H1 (cell line): ENCODE results near the gene CHST8. TPM values are rescaled to one million over a fixed set of nuclear protein-coding genes. Genes with fewer than 3 reads are reported as not detected.
A peak's percentile ranks its signal among the peaks of the same experiment; 100 is the strongest.

ENCODE experiments used
- CTCF ChIA-PET: fragments of 300-600 bp; sonication (Branson Sonifier 250); formaldehyde crosslinking; loops from one replicate; lab custom pipeline; 2021; ENCODE audit not compliant: partially characterized antibody; lab: Charles Lee
- POLR2A ChIA-PET: fragments of 300-600 bp; sonication (Branson Sonifier 250); formaldehyde crosslinking; loops from one replicate; lab custom pipeline; 2021; ENCODE audit warnings: inconsistent platforms; ENCODE audit not compliant: partially characterized antibody; lab: Charles Lee
- DNase-seq, 2 experiments: peaks; one replicate each; pipeline versions ENCODE4 v3.0.0 to v3.0.0-alpha.2; 2010 to 2022; ENCODE audit warnings: low spot score in 2 of 2, low read depth in 1 of 2, mixed read lengths in 1 of 2
- FAIRE-seq: peaks from 2 replicates; lab custom pipeline; 2011; peaks lifted over from hg19 to GRCh38; lab: Jason Lieb, UNC
- H2AFZ ChIP-seq: 2 replicates; pipeline ENCODE4 v1.8.1; 2012; ENCODE audit warnings: low read length, inconsistent platforms
- H2AK5ac ChIP-seq: 2 replicates; pipeline ENCODE4 v1.6.1; 2013; ENCODE audit warnings: low read depth, low read length
- H2BK120ac ChIP-seq: replicated peaks from 2 replicates; pipeline ENCODE3; 2013; ENCODE audit warnings: low read depth, low read length, inconsistent platforms
- H2BK12ac ChIP-seq: 2 replicates; pipeline ENCODE4 v1.6.1; 2013; ENCODE audit warnings: low read depth, low read length
- H2BK15ac ChIP-seq: 2 replicates; pipeline ENCODE4 v1.6.1; 2013; ENCODE audit warnings: low read length
- H2BK20ac ChIP-seq: 2 replicates; pipeline ENCODE4 v1.6.1; 2013; ENCODE audit warnings: low read length
- H2BK5ac ChIP-seq: 2 replicates; pipeline ENCODE4 v1.6.1; 2013; ENCODE audit warnings: low read depth, low read length
- H3K14ac ChIP-seq: 2 replicates; pipeline ENCODE4 v1.6.1; 2013; ENCODE audit warnings: inconsistent platforms; ENCODE audit not compliant: insufficient read length
- H3K18ac ChIP-seq: 2 replicates; pipeline ENCODE4 v1.6.1; 2013; ENCODE audit warnings: low read length; ENCODE audit errors: extremely low read depth
- H3K23ac ChIP-seq: 2 replicates; pipeline ENCODE4 v1.6.1; 2013; ENCODE audit warnings: inconsistent platforms; ENCODE audit not compliant: insufficient read length
- H3K23me2 ChIP-seq: 2 replicates; pipeline ENCODE4 v1.6.1; 2013; ENCODE audit warnings: low read depth, low read length
- H3K27ac ChIP-seq: 2 replicates; pipeline ENCODE4 v1.6.1; 2011; ENCODE audit warnings: low read depth, low read length, inconsistent platforms
- H3K27me3 ChIP-seq, 4 experiments: replicated peaks in 1 of 4; 1 replicate in 1 of 4; 2 replicates in 3 of 4; pipeline versions ENCODE4 v1.6.1 to v1.8.1; 2011 to 2013; ENCODE audit warnings: low read length in 3 of 4, mild to moderate bottlenecking in 3 of 4, inconsistent platforms in 2 of 4, mixed read lengths in 2 of 4, moderate library complexity in 1 of 4; ENCODE audit not compliant: control insufficient read depth in 3 of 4, insufficient read depth in 3 of 4; ENCODE audit errors: extremely low read depth in 1 of 4
- H3K36me3 ChIP-seq, 4 experiments: 2 replicates each; pipeline versions ENCODE4 v1.6.1 to v1.8.1; 2011 to 2013; ENCODE audit warnings: mild to moderate bottlenecking in 4 of 4, low read length in 3 of 4, moderate library complexity in 2 of 4, control low read depth in 1 of 4, inconsistent platforms in 1 of 4; ENCODE audit not compliant: insufficient read depth in 4 of 4, control insufficient read depth in 2 of 4
- H3K4ac ChIP-seq: replicated peaks from 2 replicates; pipeline ENCODE3; 2013; ENCODE audit warnings: low read length, low read depth, mixed read lengths, inconsistent platforms; ENCODE audit not compliant: insufficient read length
- H3K4me1 ChIP-seq, 4 experiments: replicated peaks in 1 of 4; 1 replicate in 1 of 4; 2 replicates in 3 of 4; pipeline versions ENCODE4 v1.6.1 to v1.8.1; 2011 to 2013; ENCODE audit warnings: low read length in 3 of 4, inconsistent platforms in 2 of 4, mixed read lengths in 1 of 4; ENCODE audit not compliant: insufficient read depth in 4 of 4, control insufficient read depth in 3 of 4
- H3K4me2 ChIP-seq, 2 experiments: 2 replicates each; pipeline versions ENCODE4 v1.6.1 to v1.8.1; 2011 to 2013; ENCODE audit warnings: low read depth in 2 of 2, low read length in 2 of 2, control low read depth in 1 of 2, inconsistent platforms in 1 of 2, mild to moderate bottlenecking in 1 of 2; ENCODE audit not compliant: insufficient read depth in 1 of 2
- H3K4me3 ChIP-seq, 4 experiments: fragments of 200-600, 300-600 bp in 1 of 4; sonication (generic), shearing (Covaris generic), sonication (Bioruptor Twin) in 1 of 4; 2 replicates each; pipeline versions ENCODE4 v1.5.1 to v1.8.1; 2011 to 2016; ENCODE audit warnings: low read length in 4 of 4, low read depth in 3 of 4, control low read depth in 2 of 4, inconsistent platforms in 2 of 4, mild to moderate bottlenecking in 2 of 4, mixed read lengths in 1 of 4, moderate library complexity in 1 of 4; ENCODE audit not compliant: insufficient read depth in 2 of 4; ENCODE audit errors: extremely low read depth in 1 of 4
- H3K56ac ChIP-seq: replicated peaks from 2 replicates; pipeline ENCODE3; 2013; ENCODE audit warnings: low read depth, mild to moderate bottlenecking, mixed read lengths, low read length, inconsistent platforms; ENCODE audit not compliant: insufficient read length
- H3K79me1 ChIP-seq: 2 replicates; pipeline ENCODE4 v1.6.1; 2013; ENCODE audit warnings: low read depth, low read length, control low read depth
- H3K79me2 ChIP-seq, 2 experiments: 2 replicates each; pipeline versions ENCODE4 v1.6.1 to v1.8.1; 2012 to 2013; ENCODE audit warnings: low read length in 2 of 2, mild to moderate bottlenecking in 2 of 2, inconsistent platforms in 1 of 2; ENCODE audit not compliant: insufficient read depth in 2 of 2, control insufficient read depth in 1 of 2
- H3K9ac ChIP-seq, 4 experiments: replicated peaks in 1 of 4; 1 replicate in 1 of 4; 2 replicates in 3 of 4; pipeline versions ENCODE4 v1.6.1 to v1.8.1; 2011 to 2013; ENCODE audit warnings: low read depth in 3 of 4, low read length in 3 of 4, control low read depth in 2 of 4, mild to moderate bottlenecking in 2 of 4, moderate library complexity in 2 of 4, inconsistent platforms in 1 of 4; ENCODE audit errors: extremely low read depth in 1 of 4
- H3K9me3 ChIP-seq, 2 experiments: 2 replicates each; pipeline versions ENCODE4 v1.6.1 to v1.8.1; 2012 to 2013; ENCODE audit warnings: mild to moderate bottlenecking in 2 of 2, moderate library complexity in 2 of 2, control low read depth in 1 of 2, inconsistent platforms in 1 of 2, low read depth in 1 of 2, low read length in 1 of 2, mixed read lengths in 1 of 2; ENCODE audit not compliant: insufficient read depth in 2 of 2
- H4K20me1 ChIP-seq, 2 experiments: replicated peaks in 1 of 2; 2 replicates each; pipeline versions ENCODE3 to v1.8.1; 2011 to 2013; ENCODE audit warnings: inconsistent platforms in 2 of 2, low read length in 2 of 2, mild to moderate bottlenecking in 1 of 2; ENCODE audit not compliant: insufficient read depth in 2 of 2, control insufficient read depth in 1 of 2
- H4K5ac ChIP-seq: 2 replicates; pipeline ENCODE4 v1.6.1; 2013; ENCODE audit warnings: low read length, low read depth, mixed read lengths, inconsistent platforms; ENCODE audit not compliant: insufficient read length
- H4K8ac ChIP-seq: 2 replicates; pipeline ENCODE4 v1.8.0; 2013; ENCODE audit warnings: mild to moderate bottlenecking, moderate library complexity, low read length, inconsistent platforms; ENCODE audit not compliant: insufficient read depth; ENCODE audit errors: extremely low read depth
- H4K91ac ChIP-seq: replicated peaks from 2 replicates; pipeline ENCODE3; 2013; ENCODE audit warnings: low read length, mixed read lengths, inconsistent platforms; ENCODE audit not compliant: insufficient read length
- ATF3 ChIP-seq: IDR thresholded peaks from 2 replicates; pipeline ENCODE4 v1.6.1; 2011; ENCODE audit warnings: low read depth, mild to moderate bottlenecking, low read length; ENCODE audit not compliant: insufficient read depth
- BCL11A ChIP-seq, 2 experiments: IDR thresholded peaks; one replicate each; pipeline ENCODE4 v1.6.1; 2011; ENCODE audit warnings: low read depth in 2 of 2, low read length in 2 of 2, mild to moderate bottlenecking in 2 of 2
- SP4 ChIP-seq: IDR thresholded peaks from 2 replicates; pipeline ENCODE4 v1.6.1; 2012; ENCODE audit warnings: low read length, inconsistent platforms
- TBP ChIP-seq: IDR thresholded peaks from 2 replicates; pipeline ENCODE4 v1.6.1; 2011; ENCODE audit warnings: low read depth, low read length, improper control_type of control experiment
- TEAD4 ChIP-seq: IDR thresholded peaks from 2 replicates; pipeline ENCODE4 v1.6.1; 2012; ENCODE audit warnings: low read depth, low read length, inconsistent platforms, mixed read lengths
- WGBS, 2 experiments: shearing (Covaris generic) in 1 of 2; methylation state at CpG; one replicate each; pipeline versions ENCODE4 v1.1.6 to v1.1.7; 2013 to 2015; ENCODE audit warnings: low lambda C conversion rate in 2 of 2, mixed read lengths in 2 of 2, inconsistent platforms in 1 of 2, low coverage in 1 of 2, missing lambda C conversion rate in 1 of 2; ENCODE audit not compliant: insufficient replicate concordance in 2 of 2, insufficient coverage in 1 of 2, insufficient read length in 1 of 2; ENCODE audit errors: extremely low coverage in 1 of 2, missing lambda C conversion rate in 1 of 2; 5-methylcytosine and 5-hydroxymethylcytosine counted together
- polyA plus RNA-seq, 7 experiments: library from polyadenylated mRNA; depleted of rRNA in 3 of 7; stranded (reverse) in 5 of 7; unstranded in 2 of 7; fragments of >200 nt in 5 of 7; fragments of 200-250 nt in 2 of 7; gene quantifications; 1 replicate in 5 of 7; 2 replicates in 1 of 7; 4 replicates in 1 of 7; pipeline versions ENCODE4 v1.2.1 to v1.2.3, GENCODE V29; 2011 to 2013; ENCODE audit warnings: missing spikeins in 2 of 7, mixed read lengths in 2 of 7
- total RNA-seq: library from RNA; stranded (reverse); fragmentation: NEBNext Ultra II Directional; extraction: Animal tissue kit (Norgen Biotek cat#: 25700); gene quantifications from 2 replicates; pipeline ENCODE4 v1.2.1, GENCODE V29; 2021

Gene CHST8
- total and polyA plus RNA-seq, 2 of the 8 experiments (the other 6 are each of a cell fraction or from before 2014, with no cell fraction given) = 10.8 to 28.2 TPM

GRCh38 chr19:33798681-33799111 lies 176.9 kb downstream of the CHST8 start:
- Histone ChIP-seq H3K9ac (peak overlapping the region in 3 of 4 experiments; percentile 48 to 62 (median 59); a peak in 4 of 7 replicates), H3K4me3 (peak overlapping the region; percentile 54 to 96 (median 66)), H2AFZ (no peak overlapping the region), H3K56ac (peak overlapping the region; percentile 43), H3K23me2 (peaks cover 10% of the 10 kb centered on the region), H3K4ac (no peak overlapping the region), H3K14ac (no peak overlapping the region), H3K4me2 (peak overlapping the region; percentile 84 to 99), H3K79me1 (0 out of 2 replicates have a peak, but pooled peaks cover 3% of the 10 kb centered on the region), H3K36me3 (peaks cover 0 to 12% (median 6%) of the 10 kb centered on the region in 4 experiments; a peak in 5 of 8 replicates), H3K79me2 (peaks cover 0 to 14% of the 10 kb centered on the region in 2 experiments; a peak in 1 of 4 replicates), H2BK120ac (no peak overlapping the region), H3K9me3 (no peaks in the 10 kb centered on the region), H3K27ac (no peak overlapping the region), H2BK20ac (0 out of 2 replicates have a peak overlapping the region, but pooled peaks have one; percentile 18), H4K5ac (no peak overlapping the region), H4K91ac (no peak overlapping the region), H3K4me1 (peaks cover 7 to 18% (median 16%) of the 10 kb centered on the region in 4 experiments), H2AK5ac (peak overlapping the region; percentile 94), H2BK5ac (peak overlapping the region; percentile 24; the same call in 1 of the 2 replicates), H3K18ac (peak overlapping the region; percentile 87), H4K8ac (peak overlapping the region; percentile 64; the same call in 1 of the 2 replicates), H2BK15ac (0 out of 2 replicates have a peak overlapping the region, but pooled peaks have one; percentile 18), H3K27me3 (no peaks in the 10 kb centered on the region), H4K20me1 (peaks cover 0 to 4% of the 10 kb centered on the region in 2 experiments), H3K23ac (no peak overlapping the region), H2BK12ac (peak overlapping the region; percentile 60; the same call in 1 of the 2 replicates)
- WGBS, 2 experiments = 5% methylated on average over 12 of the region's 12 CpGs; no CpG with 5 or more reads in 1 of the 2 experiments
- no peak for DNase-seq
- FAIRE-seq = peak; percentile 71
- CTCF ChIA-PET = interaction anchor here (0.6 to 1.1 kb wide), 3 partner anchors 21 to 98 kb away, joined by 3 to 4 read pairs (median 4); no protein-coding TSS in a partner anchor
- POLR2A ChIA-PET = interaction anchor here (0.6 to 4.7 kb wide), 10 partner anchors 8 to 374 kb away, joined by 3 to 40 read pairs (median 4); partner anchors contain the start of gene LSM14A
- no peak for TF ChIP-seq SP4
- no peak for TF ChIP-seq TBP
- no peak for TF ChIP-seq TEAD4
- no peak for TF ChIP-seq ATF3
- no peak for TF ChIP-seq BCL11A (IDR thresholded peaks at IDR 0.05; ENCODE audit: low read depth in 2 of 2, low read length in 2 of 2)
